ENCODE measurements around the gene MOB2.

MOB2 gene

GRCh38 chr11:1486054-1486825 is at the start of gene MOB2:
Gene MOB2, minus strand, starts transcription at chr11:1486779. Its CDS starts 223 bp downstream, at chr11:1486556.
- no peak for DNase-seq

DNA sequence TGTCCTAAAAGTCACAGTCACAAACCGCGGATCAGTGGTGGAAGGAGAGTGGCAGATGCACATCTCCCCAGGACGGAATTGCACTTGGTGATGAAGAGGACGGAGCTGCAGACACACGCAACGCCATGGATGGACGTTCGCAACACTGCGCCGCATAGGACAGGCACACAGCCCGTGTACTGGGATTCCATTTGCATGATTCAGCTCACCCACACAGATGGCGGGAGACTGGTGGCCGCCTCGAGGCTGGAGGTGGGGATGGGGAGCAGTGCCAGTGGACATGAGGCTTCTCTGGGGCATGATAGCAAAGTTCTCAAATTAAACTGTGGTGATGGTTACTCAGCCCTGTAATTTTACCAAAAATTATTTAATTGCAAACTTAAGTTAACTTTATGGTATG is 48.1 kb upstream of the MOB2 start:
- DNase-seq = no peak

- DNase-seq = no peak
Observed at GRCh38 chr11:1534171-1534570, 47.6 kb upstream of the MOB2 start.

- no peak for DNase-seq
Observed at GRCh38 chr11:1533342-1533725, 46.8 kb upstream of the MOB2 start.

GRCh38 chr11:1532606-1533341 is 46.2 kb upstream of the MOB2 start:
- no peak for DNase-seq

- DNase-seq = peak; percentile 87
Observed at GRCh38 chr11:1532014-1532586, 45.5 kb upstream of the MOB2 start.

DNA sequence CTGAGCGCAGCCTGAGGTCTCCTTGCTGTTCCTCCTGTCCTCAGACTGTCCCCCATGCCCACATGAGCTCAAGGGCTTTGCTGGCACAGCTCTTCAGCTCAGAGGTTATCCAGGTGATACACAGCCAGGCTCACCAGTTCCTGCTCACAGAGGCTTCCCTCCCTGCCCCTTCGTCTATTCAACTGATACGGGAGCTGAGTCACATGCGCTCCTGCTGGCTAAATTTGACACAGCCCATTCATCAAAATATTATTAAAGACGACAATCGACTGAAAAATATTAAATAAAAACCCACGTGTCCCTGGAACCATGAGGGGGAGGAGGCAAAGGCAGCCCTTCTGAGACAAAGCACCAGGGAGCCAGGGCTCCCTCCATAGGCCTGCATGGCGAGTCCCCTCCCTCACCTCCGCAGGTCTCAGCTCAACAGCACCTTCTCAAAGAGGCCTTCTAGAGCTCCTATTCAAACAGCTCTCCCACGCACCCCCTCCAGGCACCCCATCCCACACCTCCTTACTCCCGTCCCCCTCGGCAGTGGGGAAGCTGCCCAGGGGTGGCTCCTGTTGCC is 45.0 kb upstream of the MOB2 start:
- DNase-seq = peak; percentile 17

DNA sequence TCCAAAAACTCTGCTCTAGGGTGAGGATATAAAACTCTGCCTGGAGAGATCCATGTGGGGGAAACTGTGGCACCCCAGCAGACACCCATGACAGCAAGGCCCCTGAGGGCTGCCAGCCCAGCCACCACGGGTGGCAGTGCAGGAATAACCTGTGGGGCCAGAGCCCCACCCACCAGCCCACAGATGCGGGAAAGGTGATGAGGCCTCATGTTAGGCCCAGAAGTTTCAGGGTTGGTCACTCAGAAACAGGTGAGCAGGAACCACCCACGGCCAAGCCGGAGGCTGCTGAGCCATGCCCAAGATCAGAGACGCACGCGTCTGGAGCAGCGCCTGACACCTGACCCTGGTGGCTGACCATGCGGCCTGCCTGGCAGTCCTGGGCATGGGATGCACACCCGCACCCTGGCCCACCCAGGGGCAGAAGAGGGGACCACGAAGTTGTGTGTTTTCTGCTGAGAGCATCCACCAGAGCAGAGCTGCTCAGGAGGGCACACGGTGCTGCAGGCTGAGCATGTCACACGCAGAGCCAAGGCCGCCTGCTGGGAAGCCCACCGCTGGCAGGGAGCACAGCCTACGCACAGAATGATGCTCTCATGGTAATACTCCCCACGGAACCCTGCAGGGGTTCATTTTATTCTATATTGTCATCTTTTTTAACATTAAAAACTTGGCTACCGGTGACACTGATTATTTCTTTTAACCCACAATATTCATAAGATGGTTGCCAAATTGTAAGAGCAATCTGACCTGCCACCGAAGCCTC is 44.3 kb upstream of the MOB2 start:
- DNase-seq = no peak

GRCh38 chr11:1529774-1530173 is 43.2 kb upstream of the MOB2 start:
- no peak for DNase-seq

- DNase-seq = no peak
Observed at GRCh38 chr11:1529286-1529685, 42.7 kb upstream of the MOB2 start.

- no peak for DNase-seq
Observed at GRCh38 chr11:1528710-1529109, 42.1 kb upstream of the MOB2 start.

- no peak for DNase-seq
Observed at GRCh38 chr11:1526785-1527184, 40.2 kb upstream of the MOB2 start.

DNA sequence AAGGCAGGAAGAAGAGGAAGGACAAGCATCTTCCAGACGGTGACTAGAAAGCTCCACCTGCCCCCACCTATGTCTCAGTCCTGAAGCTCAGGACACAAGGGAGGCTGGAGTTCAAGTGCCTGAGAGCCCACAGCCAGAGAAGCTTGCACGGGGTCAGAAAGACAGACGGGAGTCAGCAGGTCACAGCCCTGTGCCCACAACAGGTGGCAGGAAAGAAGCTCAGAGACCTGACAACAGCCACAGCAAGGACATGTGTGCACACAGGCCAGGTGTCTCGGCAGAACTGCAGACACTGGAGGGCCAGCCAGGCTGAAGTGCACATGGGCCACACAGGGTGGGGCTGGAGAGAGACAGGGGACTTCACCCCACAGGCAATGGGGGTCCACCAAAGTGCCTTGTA is 37.2 kb upstream of the MOB2 start:
- no peak for DNase-seq

- no peak for DNase-seq
Observed at GRCh38 chr11:1523077-1523476, 36.5 kb upstream of the MOB2 start.

- no peak for DNase-seq
Observed at GRCh38 chr11:1522081-1522424, 35.5 kb upstream of the MOB2 start.

GRCh38 chr11:1521382-1522080 is 35.0 kb upstream of the MOB2 start:
- no peak for DNase-seq

DNA sequence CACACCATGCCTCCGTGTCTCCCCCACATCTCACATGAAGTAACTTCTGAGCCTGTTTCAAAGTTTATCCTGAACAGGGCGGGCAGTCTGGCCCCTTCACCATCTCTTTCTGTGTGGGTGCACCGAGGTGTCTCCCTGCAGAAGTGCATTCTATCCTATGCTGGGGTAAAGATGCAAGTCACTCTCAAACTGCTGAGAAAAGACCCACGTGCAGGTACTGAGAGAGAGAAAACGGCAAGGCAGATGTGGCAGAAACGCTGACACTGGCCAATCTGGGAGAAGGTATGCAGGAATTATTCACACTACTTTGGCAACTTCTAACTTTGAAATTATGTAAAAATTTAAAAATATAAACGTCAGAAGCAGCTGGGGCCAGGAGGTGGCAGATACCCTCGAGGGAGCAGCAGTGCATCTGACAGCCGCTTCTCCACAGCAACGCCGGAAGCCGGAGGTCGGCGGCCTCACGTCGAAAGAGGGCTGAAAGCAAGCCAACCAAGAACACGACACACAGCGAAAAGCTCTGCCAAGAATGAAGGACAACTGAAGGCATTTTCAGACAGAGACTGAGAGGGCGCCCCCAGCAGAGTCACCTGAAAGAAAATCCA is 34.2 kb upstream of the MOB2 start:
- DNase-seq = no peak

DNA sequence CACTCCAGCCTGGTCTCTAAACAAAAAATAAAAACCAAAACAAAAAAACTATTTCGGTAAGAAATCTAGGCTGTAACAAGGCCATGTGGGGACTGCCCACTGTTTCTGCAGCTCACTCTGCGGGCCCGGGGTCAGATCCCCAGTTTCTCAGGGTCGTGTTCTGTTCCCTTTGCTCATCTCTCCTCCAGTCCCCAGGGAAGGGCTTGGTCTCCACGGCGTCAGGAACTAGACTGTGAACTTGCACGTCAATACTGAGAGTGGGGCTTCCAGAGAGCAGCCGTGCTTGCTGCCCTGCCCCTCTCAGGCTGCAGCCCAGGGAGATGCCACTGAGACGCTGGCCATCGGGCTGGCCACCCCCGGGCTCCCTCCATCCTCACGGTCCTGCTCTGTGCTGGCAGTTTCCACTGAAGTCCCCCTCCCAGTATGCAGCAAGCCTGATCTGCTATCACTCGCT is 33.7 kb upstream of the MOB2 start:
- DNase-seq = no peak

- DNase-seq = no peak
Observed at GRCh38 chr11:1519028-1520010, 32.7 kb upstream of the MOB2 start.

- no peak for DNase-seq
Observed at GRCh38 chr11:1518301-1518700, 31.7 kb upstream of the MOB2 start.

All from NCI-H446 treated with DMSO at 0.1 percent for 48 hours (cell line).